GM18873 (cell line): ENCODE data around the gene TCAIM.
"Not testable (repeated sequence)": the region's sequence is repeated elsewhere in the genome, so short reads cannot be mapped to it uniquely, and the experiment has no call there.

ENCODE experiments used
- ATAC-seq: cut with Tn5 transposase; IDR thresholded peaks from one replicate; pipeline ENCODE4 v1.9.1; 2021; ENCODE audit warnings: mild to moderate bottlenecking, moderate library complexity, moderate number of reproducible peaks; ENCODE audit not compliant: unreplicated experiment, low FRiP score

Gene TCAIM

DNA sequence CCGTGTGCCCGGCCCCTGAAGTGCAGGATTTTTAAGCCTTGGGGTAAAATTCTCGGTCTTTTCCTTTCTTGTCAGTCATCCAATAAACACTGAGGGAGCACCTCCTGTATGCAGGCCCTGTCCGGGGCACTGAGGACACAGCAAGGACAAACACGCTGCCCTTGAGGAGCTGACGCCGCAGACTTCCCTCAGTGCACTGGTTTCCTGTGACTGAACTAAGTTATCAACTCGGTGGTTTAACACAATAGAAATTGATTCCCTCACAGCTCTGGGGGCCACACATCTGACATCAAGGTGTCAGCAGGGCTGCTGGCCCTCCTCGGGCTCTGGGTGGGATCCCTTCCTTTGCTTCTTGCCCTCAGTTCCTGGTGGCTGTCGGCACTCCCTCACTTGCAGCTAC is 73.8 kb downstream of the TCAIM start:
- ATAC-seq, result no peak

GRCh38 chr3:44414517-44415090 is 76.0 kb downstream of the TCAIM start:
- no peak for ATAC-seq

DNA sequence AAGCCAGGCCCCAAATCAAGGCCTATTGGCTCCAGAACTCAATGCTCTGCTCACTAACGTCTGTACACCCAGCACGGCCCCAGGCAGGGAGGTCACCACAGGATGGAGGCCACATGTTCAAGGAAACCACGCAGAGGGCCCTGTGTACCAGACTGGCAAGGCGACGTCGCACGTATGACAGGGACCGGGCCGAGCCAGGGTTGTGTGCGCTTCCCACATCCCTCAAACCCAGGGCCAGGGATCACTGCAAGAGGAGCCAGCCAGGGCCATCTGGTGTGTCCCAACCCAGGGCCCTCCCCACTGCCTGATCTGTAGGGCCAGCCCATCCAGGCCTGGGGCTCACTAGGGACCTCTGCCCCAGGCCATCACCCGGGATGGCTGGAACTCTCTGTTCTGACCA is 76.9 kb downstream of the TCAIM start:
- ATAC-seq, result no peak

- ATAC-seq, result no peak
Measured at GRCh38 chr3:44416031-44417030, 77.8 kb downstream of the TCAIM start.

DNA sequence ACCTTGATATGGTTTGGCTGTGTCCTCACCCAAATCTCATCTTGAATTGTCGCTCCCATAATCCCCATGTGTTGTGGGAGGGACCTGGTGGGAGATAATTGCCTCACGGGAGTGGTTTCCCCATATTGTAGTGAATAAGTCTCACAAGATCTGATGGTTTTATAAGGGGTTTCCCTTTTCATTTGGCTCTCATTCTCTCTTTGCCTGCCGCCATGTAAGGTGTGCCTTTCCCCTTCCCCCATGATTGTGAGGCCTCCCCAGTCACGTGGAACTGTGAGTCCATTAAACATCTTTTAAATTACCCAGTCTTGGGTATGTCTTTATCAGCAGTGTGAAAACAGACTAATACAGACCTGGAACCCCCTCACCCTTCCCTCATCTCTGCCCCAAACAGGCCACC is 79.6 kb downstream of the TCAIM start:
- not testable (repeated sequence) for ATAC-seq

DNA sequence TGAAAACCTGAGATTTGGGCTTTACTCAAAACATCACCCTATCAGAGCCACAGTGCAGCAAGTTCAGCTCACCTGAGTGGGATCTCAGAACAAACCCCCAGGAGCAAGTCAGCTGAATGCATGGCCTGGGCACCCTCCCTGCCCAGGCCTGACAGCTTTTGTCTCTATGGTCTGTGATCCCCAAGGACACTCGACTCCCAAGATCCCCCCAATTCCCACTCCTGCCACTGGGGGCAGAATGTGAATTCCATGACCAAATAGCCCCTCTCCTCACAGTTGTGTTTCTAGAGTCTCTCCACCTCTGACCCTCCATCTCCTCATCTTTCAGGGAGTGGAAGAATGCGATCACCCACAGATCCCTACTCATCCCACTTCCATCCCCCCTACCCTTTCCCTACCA is 80.0 kb downstream of the TCAIM start:
- no peak for ATAC-seq

DNA sequence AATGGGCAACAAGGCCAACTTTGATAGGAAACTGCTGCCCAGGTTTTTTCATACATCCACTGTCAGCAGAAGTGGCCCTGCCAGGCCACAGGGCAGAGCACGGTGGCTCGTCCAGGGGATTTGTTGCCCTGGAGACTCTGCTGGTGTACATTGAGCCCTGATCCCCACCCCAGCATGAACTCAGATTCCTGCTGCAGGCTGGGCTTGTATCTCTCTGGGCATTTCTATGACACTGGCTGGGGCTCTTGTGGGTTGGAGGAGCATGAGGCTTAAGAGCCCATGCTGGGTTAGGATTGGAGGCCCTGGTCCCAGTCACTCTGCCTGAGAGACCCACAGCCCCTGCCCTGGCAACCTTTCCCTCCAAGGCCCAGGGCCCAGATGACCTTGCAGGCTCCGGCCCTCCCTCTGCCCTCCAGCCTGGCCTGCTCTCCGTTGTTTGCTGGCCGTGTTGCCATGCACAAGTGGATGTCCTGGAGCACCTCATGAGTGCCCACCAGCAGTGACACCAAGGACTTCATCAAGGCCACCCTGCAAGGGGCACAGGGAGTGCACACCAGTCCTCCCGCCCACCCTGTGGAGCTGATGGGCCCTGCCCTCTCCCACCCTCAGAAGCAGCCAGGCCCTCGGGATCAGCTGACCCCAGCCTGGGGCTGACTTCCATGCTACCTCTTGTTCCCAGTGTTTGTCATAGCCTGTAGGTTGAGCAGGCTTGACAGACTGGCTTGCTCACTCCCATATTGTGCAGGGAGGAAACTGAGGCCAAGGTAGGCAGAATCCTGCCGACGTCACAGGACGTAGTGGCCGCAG is 80.8 kb downstream of the TCAIM start:
- no peak for ATAC-seq

- ATAC-seq, result no peak
Measured at GRCh38 chr3:44419923-44420650, 81.5 kb downstream of the TCAIM start.

DNA sequence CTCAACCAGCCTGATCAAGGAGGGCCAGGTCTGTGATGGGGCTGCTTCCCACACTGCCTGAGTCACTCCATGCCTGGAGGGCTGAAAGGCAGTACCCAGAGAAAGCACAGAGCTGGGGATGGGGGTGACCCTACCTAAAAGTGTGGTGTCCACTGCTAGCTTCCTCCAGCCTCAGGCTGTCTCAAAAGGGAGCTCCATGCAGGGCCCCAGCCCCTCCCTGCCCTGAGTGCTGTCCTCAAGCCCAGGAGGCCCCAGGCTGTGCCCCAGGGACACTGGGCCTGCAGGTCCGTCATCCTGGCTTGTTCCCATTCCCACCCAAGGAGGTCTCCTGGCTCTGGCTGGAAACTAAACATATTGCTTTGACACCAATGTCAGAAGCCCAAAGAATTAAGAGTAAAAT is 82.1 kb downstream of the TCAIM start:
- no peak for ATAC-seq

- no peak for ATAC-seq
Measured at GRCh38 chr3:44421280-44421679, 82.7 kb downstream of the TCAIM start.

GRCh38 chr3:44424758-44425157 is 86.2 kb downstream of the TCAIM start:
- ATAC-seq, result no peak

DNA sequence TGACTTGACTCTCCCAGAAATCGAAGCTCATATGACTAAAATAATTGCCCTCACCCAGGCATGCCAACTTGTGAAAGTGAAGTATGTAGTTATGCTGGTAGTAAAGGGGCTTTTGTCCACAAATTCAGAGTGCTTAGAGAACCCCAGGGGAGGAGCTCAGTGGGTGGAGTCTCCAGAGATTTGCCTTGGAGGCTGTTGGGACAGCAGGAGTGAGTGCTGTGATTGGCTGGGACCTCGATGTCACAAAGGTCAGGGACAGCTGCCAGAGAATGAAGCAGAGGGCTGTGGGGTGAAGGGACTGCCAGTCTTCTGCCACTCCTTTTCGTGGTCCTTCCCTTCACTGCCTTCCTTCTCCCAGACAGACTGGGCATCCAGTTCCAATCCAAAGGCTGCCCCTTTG is 89.1 kb downstream of the TCAIM start:
- no peak for ATAC-seq

GRCh38 chr3:44428910-44429309 is 90.3 kb downstream of the TCAIM start:
- no peak for ATAC-seq

DNA sequence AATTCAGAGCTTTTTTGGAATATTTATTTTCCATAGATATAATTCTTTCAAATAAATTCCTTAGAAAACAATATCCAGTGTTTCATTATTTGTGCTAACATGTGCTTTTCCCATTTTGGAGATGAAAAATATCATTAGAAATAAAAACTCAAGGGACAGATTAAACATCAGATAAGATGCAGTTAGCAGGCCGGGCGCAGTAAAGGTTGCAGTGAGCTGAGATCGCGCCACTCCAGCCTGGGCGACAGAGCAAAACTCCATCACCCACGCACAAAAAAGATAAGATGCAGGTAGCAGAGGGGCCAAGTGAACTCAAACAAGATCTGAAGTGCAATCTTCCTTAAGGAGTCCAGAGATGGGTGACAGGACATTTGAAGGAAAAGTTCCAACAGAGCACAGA is 90.9 kb downstream of the TCAIM start:
- no peak for ATAC-seq

- no peak for ATAC-seq
Measured at GRCh38 chr3:44430466-44430865, 91.9 kb downstream of the TCAIM start.

- ATAC-seq, result no peak
Measured at GRCh38 chr3:44434834-44435510, 96.4 kb downstream of the TCAIM start.

GRCh38 chr3:44436181-44436580 is 97.6 kb downstream of the TCAIM start:
- no peak for ATAC-seq

DNA sequence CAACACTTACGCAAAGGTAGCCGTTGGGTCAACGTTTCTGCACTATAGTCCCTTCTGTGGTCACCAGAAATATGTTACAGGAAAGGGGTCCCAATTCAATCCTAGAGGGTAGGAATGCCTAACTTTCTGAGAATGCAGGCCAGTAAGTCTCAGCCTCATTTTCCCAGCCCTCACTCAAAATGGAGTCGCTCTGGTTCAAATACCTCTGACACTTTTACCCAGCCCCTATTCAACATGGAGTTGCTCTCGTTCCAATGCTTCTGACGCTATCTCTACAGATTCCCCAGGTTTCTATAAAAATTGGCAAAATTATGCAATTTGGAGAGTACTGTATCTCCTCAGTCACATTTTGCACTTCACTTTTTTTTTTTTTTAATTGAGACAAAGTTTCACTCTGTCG is 99.2 kb downstream of the TCAIM start:
- no peak for ATAC-seq

DNA sequence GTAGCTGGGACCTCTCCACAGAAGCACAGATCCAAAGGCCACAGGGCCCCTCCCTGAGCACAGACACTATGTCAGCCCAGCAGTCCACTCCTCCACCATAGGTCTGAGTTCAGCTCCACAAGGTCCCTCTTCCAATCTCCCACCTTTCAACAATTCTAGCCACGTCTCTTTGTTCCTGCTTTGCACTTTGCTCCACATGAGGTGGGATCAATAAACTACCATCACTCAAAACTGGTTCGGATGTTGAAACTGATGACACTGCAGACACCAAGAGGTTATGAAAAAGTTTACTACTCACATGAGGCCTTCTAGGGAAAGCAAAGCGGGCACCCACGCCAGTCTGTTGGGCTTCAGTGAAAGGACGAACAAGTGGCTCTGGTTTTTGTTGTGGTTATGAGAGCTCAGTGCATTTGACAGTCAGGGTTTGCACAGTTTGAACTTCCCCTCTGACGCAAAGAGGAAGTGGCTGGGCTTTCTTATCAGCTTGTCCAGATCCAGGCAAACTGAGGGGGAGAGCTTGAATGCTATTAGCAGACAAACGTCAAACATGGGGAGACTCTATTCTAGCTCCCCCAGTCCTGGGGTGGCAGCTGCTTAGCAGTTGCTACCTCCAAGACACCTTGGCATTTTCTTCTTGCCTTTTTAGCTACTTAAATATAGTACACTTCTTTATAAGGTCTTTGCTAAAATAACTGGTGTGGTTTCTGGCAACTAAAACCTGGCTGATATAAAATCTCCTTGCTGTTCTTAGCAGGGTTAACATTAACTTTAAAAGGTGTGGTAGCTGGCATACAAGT is 101.1 kb downstream of the TCAIM start:
- ATAC-seq, result peak; percentile 87
